NCI-H345 treated with DMSO at 0.1 percent for 48 hours (cell line): Measurements from ENCODE around the gene CHRNE.
"Not testable (repeated sequence)": the region's sequence is repeated elsewhere in the genome, so short reads cannot be mapped to it uniquely, and the experiment has no call there.

Experiments
- DNase-seq: peaks from one replicate; lab custom pipeline; 2025; ENCODE audit not compliant: unreplicated experiment; lab: John Stamatoyannopoulos, UW

CHRNE gene

DNA sequence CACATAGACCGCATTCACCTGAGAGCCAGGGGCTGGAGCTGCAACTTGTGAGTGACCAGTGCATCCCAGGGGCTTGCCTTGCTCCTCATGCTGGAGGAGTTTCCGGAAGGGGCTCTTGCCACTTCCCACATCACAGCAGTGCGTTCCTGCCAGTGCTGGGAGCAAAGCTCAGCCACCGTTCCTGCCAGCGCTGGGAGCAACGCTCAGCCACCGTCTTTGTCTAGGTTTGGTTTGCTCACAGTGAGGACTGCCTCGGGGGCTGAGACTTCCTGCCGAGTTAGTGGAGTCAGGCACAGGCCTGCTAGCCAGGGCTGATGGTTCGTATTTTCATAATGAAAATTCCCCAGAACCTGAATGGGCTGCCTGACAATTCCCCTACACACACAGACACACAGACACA, 5.4 kb upstream of the CHRNE start:
- no peak for DNase-seq

DNA sequence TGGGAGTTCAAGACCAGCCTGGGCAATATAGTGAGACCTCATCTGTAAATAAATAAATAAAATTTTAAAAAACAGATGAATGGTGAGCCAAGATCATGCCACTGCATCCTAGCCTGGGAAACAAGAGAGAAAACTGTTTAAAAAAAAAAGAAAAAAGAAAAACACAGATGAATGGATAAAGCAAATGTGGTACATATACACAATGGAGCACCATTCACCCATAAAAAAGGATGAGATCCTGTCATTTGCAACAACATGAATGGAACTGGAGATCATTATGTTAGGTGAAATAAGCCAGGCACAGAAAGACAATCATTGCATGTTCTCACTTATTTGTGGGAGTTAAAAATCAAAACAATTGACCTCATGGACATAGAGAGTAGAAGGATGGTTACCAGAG, 3.7 kb upstream of the CHRNE start:
- not testable (repeated sequence) for DNase-seq

DNA sequence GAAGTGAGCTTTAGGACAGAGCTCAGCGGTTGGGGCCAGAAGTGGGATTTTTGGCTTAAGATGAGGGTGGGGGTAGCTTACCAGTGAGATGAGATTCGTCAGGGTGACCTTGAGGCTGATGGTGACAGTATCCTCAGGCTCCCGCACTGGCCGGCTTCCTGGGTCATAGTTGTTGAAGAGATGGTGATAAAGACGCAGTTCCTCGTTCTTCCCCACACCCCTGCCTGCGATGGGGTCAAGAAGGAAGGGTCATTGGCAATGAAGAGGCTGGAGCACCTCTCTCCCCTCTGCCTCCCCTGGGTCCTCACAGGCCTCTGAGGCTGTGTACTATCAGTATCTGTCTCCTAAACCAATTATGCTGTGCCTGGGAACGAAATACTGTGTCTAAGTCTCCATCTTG, 358 bp downstream of the CHRNE start:
- DNase-seq = no peak

DNA sequence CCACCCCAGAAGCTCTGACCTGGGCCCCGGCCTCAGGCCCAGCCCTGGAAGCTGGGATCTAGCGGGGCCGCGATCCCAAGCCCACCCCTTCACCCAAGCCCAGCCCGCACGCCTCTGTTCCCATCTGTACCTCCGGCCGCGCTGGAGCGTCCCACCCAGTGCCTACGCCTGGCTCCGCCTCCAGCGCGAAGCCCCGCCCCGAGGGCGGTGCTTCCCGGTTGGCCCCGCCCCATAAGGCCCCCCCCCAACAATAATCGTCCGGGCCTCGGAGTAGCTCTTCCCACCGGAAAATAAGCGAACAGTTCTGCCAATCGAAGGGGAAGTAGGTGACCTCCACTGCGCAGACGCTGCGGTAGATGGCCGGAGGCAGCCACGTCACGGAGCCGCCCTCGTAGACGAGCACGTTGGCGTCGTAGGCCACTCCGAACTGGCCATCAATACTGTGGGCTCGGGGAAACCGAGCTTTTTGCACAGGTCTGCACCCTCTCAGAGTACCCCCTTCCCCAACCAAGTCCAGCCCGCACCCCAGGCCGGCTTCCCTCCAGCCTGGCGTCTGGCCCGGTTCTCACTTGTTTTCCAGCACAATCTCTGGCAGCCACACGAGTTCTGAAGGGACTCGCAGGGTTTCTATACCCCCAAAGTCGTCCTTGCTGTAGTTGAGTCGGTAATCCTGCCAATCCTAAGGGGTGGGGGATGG, 1.1 kb downstream of the CHRNE start:
- DNase-seq = no peak

DNA sequence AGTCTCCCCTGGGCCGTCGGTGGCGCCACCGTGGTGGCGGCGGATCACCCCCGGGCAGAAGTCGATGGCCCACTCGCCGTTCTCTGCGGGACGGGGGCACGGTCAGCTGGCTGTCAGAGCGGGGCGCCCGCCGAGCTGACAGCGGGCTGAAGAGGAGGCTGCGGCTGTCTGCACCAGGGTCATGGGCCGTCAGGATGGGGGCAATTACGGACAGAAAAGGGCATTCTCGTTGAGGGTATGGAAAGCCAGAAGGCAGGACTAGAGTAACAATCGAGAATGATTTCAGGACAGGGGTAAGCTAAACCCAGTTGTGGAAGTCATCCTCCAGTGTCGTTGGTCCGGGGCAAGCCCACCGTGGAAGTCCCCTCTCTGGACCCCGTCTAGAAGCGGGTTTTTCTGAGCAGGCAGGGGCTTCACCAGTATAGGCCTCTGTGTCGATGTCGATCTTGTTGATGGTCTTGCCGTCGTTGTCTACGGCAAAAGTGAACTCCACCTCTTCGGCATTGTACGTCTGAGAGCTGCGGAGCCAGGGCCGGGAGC, 1.7 kb downstream of the CHRNE start:
- no peak for DNase-seq

DNA sequence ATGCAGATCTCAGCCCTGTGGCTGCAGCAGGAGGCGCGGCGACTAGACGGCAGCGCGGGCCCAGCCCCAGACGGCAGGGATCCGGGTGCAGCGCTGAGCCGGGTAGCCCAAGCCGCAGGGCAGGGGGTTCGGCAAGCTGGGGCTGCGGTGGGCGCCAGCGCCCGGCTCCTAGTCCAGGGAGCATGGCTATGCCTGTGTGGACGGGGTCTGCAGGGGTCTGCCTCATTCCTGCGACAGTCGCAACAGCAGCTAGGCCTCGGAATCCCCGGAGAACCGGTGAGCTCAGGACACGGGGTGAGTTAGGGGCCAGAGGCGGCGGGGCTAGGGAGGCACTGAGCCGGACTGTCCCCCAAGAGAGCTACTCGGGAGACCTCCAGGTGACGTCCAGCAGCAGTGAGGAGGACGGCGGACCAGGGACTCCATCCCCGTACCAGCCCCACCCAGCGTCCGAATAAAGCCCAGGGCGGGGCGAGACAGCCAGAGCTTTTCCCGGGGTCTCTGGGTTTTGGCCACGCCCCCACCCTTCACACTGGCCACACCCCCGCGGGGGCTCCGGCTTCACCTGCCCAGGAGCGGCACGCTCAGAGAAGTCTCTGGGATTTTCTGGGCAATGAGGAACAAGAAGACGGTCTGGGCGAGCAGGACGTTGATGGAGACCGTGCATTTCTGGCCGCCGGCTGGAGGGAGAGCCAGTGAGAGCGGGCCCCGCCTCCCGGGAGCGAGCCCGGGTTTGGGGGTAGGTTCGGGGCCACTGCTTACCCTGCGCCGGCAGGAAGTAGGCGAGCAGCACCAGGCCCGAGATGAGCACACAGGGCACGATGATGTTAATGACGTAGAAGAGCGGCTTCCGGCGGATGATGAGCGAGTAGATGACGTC, 2.4 kb downstream of the CHRNE start:
- no peak for DNase-seq

DNA sequence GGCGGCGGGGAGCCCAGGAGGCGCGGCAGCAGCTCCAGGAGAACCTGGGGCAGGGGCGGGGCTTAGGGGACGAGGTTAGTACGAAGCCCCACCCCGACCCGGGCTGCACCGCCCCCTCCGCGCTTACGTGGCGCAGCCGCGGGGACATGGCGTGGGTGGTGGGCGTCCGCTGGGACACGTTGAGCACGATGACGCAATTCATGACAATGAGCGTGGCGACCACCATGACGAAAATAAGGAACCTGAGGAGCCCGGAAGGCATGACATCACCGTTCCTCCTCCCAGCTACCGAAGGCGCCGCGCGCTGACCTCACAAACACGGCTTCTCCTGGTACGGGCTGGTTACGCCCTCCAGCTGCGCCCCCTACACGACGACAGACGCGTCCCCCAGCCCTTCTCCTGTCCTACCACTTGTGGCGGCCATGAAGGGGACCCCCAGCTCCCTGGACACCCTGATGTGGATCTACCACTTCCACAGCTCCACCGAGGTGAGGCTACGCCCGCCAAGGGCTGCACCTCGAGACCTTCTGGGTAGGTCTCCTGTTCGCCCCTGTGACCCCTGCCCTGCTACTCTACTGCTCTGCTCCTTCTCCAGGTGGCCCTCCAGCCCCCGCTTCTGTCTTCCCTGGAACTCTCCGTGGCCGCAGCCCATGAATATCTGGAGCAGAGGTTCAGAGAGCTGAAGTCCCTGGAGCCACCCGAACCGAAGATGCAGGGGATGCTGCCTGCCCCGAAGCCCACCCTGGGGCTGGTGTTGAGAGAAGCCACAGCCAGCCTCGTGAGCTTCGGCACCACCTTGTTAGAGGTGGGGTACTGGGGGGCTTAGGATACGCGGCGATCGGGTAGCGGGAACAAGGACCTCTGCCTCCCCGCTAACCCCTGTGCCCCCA, 3.3 kb downstream of the CHRNE start, which contains the start of gene C17orf107:
TSS of gene C17orf107 (plus strand) at position 196 of the 890 bp plus-strand sequence. CDS start at position 423, 227 bp downstream.
- no peak for DNase-seq

DNA sequence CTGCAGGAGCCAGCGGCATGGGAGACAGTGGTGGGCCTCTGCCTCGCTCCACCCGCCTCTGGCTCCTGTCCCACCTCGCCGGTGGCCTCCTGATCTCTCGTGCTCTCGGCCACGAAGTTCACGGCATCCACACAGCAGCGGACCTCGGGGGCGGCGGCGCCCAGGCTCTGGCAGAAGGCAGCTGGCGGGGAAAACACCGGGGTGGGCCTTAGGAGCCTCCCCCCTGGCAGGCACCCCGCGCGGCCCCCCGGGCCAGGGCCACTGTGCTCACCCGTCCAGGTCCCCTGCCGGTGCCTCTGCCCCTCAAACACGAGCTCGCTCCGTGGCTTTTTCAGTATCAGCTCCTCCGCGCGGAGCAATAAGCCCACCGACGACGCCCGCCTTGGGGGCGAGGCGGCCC, 4.0 kb downstream of the CHRNE start:
- DNase-seq = no peak

DNA sequence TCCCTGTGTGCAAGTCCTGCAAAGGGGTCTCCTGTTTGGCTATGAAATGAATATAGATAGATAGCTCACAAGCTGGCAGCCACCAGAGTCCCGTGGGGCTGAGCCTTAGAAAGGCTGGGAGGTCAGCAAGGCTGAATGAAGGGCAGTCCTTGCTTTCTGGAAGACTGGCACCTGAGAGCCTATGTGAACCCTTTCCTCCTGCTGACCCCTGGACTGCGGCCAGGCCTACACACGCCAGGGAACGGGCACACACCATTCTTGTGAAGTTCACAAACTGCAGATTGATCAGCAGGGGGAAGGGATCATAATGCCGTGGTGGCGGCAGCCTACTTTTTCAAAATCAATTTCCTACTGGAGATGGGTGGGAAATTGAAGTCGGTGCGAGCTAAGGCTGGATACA, 4.5 kb downstream of the CHRNE start:
- DNase-seq = no peak

DNA sequence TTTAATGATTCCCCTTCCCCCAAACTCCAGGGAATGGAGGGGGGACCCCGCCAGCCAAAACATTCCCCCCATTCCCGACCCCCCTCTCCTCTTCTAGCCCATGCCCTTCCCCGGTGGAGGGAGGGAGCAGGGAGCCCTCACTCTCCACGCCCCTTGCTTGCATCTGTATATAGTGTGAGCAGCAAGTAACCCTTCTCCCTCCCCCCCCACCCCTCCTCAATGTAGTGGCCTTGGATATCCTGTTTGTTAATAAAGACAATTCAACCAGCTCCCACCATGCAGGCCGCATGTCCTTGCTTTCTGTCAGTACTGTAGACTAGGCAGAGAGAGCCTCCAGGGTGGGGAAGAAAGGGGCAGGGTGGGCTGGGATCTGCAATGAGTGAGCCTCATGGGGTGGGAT, 5.1 kb downstream of the CHRNE start:
- no peak for DNase-seq

DNA sequence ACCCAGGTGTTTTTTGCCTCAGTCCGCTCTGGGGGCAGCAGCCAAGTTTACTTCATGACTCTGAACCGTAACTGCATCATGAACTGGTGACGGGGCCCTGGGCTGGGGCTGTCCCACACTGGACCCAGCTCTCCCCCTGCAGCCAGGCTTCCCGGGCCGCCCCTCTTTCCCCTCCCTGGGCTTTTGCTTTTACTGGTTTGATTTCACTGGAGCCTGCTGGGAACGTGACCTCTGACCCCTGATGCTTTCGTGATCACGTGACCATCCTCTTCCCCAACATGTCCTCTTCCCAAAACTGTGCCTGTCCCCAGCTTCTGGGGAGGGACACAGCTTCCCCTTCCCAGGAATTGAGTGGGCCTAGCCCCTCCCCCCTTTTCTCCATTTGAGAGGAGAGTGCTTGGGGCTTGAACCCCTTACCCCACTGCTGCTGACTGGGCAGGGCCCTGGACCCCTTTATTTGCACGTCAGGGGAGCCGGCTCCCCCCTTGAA, 5.7 kb downstream of the CHRNE start:
- no peak for DNase-seq

DNA sequence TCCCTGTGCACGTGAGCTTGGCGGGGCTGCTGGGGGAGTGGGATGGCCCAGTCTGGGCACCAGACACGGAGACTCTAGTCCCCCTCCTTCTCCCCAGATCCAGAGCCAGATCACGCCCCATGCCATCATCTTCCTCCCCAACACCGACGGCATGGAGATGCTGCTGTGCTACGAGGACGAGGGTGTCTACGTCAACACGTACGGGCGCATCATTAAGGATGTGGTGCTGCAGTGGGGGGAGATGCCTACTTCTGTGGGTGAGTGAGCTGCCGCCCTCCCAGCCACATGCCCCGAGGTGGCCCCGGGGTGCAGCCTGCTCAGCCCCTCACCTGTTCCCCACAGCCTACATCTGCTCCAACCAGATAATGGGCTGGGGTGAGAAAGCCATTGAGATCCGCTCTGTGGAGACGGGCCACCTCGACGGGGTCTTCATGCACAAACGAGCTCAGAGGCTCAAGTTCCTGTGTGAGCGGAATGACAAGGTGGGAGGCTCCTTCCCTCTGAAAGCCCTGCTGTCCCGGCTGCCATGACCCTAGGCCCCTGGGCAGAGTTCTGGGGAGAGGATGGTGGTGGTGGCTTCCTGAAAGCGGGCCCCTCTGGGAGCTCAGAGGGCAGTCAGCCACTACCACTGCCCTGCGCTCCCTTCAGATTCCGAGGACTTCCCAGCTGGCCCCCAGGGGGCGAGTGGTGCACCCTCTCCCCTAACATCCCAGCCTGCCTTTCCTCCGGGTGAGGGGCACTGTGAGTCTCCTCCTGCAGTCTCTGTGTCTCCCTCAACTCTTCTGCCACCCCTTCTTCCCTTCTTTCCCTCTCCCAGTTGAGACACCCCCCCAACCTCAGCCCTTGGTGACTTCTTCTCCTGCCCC, 6.3 kb downstream of the CHRNE start:
- no peak for DNase-seq

DNA sequence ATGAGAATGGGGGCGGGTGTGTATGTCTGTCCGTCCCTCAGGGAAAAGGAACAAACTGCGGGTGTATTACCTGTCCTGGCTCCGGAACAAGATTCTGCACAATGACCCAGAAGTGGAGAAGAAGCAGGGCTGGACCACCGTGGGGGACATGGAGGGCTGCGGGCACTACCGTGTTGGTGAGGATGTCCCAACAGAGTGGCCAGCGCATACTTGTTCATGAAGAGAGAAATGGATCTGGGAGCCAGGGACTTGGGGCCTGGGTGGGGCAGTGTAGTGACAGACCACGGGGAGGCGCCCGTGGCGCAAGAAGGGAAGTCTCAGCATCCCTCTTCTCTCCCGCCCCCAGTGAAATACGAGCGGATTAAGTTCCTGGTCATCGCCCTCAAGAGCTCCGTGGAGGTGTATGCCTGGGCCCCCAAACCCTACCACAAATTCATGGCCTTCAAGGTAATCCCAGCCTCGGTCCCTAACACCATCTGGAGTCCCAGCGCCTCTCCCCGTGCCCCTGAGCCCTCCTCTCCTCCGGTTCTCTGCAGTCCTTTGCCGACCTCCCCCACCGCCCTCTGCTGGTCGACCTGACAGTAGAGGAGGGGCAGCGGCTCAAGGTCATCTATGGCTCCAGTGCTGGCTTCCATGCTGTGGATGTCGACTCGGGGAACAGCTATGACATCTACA, 7.1 kb downstream of the CHRNE start:
- DNase-seq = no peak

DNA sequence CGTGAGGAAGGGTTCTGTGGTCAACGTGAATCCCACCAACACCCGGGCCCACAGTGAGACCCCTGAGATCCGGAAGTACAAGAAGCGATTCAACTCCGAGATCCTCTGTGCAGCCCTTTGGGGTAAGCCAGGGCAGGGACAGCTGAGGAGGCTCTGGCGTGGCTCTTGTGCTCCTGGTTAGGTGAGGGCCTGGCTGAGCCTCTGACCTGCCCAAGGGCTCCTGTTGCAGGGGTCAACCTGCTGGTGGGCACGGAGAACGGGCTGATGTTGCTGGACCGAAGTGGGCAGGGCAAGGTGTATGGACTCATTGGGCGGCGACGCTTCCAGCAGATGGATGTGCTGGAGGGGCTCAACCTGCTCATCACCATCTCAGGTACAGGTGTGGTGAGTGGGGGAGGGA, 7.8 kb downstream of the CHRNE start:
- DNase-seq = no peak

DNA sequence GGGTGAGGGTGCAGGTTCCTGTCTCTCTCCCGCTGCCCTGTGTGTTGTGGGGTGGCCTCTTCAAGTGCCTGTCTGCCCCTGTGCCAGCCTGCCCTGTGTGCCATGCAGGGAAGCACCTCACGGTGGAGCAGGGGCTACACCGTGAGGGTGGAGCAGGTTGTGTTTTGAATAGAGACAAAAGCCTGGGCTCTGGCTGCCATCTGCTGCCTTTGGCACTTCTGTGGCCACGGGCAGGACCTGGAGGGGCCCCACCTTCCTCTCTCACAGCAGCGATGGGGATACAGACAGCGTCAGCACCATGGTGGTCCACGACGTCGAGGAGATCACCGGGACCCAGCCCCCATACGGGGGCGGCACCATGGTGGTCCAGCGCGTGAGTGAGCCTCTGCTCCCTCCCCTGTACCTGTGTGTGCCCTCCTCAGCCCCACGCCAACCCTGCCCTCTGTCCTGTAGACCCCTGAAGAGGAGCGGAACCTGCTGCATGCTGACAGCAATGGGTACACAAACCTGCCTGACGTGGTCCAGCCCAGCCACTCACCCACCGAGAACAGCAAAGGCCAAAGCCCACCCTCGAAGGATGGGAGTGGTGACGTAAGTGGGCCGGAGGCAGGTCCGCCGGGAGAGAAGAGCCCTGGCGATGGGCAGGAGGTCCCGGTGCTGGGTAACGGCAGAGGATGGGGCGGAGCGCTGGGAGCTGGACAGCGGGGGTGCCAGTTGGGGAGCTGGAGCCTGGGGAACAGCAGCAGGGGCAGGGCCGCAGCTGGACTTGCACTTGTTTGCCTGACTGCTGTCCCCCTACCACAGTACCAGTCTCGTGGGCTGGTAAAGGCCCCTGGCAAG, 9.0 kb downstream of the CHRNE start:
- DNase-seq = no peak

DNA sequence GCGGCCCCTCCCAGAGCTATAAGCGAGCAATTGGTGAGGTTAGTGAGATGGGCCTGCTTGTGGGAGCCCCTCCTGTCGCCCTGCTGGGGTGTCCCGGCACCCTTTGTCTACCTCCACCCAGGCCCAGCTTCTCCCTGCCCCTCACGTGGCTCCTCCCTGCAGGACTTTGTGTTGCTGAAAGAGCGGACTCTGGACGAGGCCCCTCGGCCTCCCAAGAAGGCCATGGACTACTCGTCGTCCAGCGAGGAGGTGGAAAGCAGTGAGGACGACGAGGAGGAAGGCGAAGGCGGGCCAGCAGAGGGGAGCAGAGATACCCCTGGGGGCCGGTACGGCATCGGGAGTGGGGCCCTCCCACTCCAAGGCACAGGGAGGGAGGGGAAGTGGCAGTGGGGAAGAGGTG, 9.6 kb downstream of the CHRNE start:
- DNase-seq = no peak

DNA sequence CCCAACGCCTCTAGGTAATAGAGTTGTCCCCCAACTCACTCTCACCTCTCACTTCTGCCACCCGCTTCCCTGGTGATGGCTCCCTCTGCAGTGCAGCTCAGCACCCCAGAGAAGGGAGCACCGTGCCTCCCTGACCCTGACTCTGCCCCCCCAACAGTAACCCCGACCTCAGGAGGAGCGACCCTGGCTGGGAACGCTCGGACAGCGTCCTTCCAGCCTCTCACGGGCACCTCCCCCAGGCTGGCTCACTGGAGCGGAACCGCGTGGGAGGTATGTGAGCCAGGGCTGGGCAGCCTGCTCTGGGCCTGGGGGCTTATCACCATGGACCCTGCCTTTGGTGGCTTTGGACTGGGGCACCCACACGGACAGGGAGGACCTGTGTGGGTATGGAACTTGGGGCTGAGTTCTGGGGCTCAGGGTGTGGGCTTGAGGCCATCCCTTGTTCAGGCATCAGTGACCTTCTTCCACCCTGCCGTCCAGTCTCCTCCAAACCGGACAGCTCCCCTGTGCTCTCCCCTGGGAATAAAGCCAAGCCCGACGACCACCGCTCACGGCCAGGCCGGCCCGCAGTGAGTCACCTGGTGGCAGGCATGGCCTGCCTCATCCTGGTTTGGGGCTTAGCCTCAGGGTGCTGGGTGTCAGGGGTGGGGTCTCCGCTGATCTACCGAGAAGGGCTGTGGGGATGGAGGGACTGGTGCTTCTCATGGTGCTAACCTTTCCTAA, 10.2 kb downstream of the CHRNE start:
- DNase-seq = no peak
